ENCODE measurements around the gene COIL. TPM values are rescaled to one million over a fixed set of nuclear protein-coding genes. Genes with fewer than 3 reads are reported as not detected.

The COIL gene, protein sequence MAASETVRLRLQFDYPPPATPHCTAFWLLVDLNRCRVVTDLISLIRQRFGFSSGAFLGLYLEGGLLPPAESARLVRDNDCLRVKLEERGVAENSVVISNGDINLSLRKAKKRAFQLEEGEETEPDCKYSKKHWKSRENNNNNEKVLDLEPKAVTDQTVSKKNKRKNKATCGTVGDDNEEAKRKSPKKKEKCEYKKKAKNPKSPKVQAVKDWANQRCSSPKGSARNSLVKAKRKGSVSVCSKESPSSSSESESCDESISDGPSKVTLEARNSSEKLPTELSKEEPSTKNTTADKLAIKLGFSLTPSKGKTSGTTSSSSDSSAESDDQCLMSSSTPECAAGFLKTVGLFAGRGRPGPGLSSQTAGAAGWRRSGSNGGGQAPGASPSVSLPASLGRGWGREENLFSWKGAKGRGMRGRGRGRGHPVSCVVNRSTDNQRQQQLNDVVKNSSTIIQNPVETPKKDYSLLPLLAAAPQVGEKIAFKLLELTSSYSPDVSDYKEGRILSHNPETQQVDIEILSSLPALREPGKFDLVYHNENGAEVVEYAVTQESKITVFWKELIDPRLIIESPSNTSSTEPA
- total RNA-seq, result 10 to 100 TPM; 17.6 to 17.8 TPM

DNA sequence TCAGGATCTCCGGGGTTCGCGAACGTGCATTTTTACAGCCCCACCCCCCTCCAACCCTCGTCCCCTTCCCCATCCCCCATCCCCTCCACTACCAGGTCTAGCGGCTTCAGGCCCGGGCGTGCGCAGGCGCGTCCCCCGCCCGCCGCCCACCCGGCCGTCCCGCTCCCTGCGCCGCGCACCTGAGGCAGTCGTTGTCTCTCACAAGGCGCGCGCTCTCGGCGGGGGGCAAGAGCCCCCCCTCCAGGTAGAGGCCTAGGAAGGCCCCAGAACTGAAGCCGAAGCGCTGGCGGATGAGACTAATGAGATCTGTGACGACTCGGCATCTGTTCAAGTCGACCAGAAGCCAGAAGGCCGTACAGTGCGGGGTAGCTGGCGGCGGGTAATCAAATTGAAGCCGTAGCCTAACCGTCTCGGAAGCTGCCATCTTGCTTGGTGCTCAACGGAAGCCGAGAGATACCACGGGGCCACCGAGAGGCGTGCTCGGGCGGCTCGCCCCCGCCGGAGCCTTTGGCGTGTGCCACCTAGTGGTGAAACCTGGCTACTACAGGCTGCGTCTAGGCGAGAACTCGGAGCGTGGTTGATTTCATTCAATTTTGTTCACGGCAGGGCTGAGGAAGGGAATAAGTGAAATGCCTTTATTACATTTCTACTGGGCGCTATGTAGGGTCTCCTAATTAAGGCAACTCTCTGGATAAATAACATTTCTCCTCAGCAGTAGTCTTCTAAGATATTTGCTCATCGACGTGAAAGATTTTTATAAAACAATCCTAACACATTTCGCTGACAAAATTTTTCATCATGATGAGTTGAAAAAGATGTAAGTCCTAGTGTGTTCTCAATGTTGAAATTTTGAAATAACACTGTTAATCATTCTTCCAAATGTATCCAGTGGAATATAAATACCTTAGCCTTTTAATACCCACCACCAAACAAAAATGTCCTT lies at the start of gene COIL:
COIL (minus strand) TSS at position 455 of the 943 bp plus-strand sequence; CDS start at position 424, 31 bp downstream.
- ATAC-seq (peak; percentile 100), DNase-seq (peak; percentile 95)
- no peaks in the 10 kb centered on the region for H3K9me3 Mint-ChIP-seq (ENCODE audit: insufficient read depth)
- H3K4me1 Mint-ChIP-seq (ENCODE audit: low read depth), result peaks cover 23% of the 10 kb centered on the region
- ChIA-PET POLR2A (interaction anchor here (0.6 to 0.7 kb wide), 2 partner anchors 17 to 52 kb away, joined by 3 read pairs; partner anchors contain the start of gene SCPEP1), CTCF (interaction anchor here (0.6 to 4.0 kb wide), 7 partner anchors 10 to 59 kb away, joined by 3 to 15 read pairs (median 3); partner anchors contain the start of gene SCPEP1)
- peak within 1 kb of the TSS; percentile 83 for H3K4me3 Mint-ChIP-seq
- peak within 1 kb of the TSS; percentile 87 for H3K27ac Mint-ChIP-seq
- H3K36me3 Mint-ChIP-seq (ENCODE audit: low read depth), result no peaks in the 10 kb centered on the region
- no peaks in the 10 kb centered on the region for H3K27me3 Mint-ChIP-seq (ENCODE audit: low read depth)

DNA sequence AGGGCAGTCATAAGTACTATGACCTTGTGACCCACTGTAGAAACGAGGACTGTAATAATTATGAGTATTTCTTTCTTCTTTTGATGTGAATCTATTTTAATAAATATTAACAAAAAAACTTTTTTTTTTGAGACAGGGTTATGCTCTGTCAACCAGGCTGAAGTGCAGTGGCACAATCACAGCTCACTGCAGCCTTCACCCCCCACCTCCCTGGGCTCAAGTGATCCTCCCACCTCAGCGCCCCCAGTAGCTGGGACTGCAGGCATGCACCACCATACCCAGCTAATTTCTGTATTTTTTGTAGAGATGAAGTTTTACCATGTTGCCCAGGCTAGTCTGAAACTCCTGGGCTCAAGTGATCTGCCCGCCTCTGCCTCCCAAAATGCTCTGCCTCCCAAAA lies 49.6 kb upstream of the COIL start:
- Mint-ChIP-seq H3K27me3 (ENCODE audit: low read depth) (peaks cover 21% of the 10 kb centered on the region), H3K4me1 (ENCODE audit: low read depth) (peaks cover 16% of the 10 kb centered on the region), H3K36me3 (ENCODE audit: low read depth) (peaks cover 3% of the 10 kb centered on the region), H3K4me3 (no peak overlapping the region), H3K9me3 (ENCODE audit: insufficient read depth) (no peaks in the 10 kb centered on the region), H3K27ac (no peak overlapping the region)
- ChIA-PET CTCF (interaction anchor here (0.7 to 2.4 kb wide), 10 partner anchors 11 to 191 kb away, joined by 3 to 10 read pairs (median 4); no protein-coding TSS in a partner anchor), POLR2A (interaction anchor here (0.5 kb wide), 1 partner anchor 156 kb away, joined by 3 read pairs; no protein-coding TSS in a partner anchor)
- DNase-seq, result no peak
- ATAC-seq, result no peak

DNA sequence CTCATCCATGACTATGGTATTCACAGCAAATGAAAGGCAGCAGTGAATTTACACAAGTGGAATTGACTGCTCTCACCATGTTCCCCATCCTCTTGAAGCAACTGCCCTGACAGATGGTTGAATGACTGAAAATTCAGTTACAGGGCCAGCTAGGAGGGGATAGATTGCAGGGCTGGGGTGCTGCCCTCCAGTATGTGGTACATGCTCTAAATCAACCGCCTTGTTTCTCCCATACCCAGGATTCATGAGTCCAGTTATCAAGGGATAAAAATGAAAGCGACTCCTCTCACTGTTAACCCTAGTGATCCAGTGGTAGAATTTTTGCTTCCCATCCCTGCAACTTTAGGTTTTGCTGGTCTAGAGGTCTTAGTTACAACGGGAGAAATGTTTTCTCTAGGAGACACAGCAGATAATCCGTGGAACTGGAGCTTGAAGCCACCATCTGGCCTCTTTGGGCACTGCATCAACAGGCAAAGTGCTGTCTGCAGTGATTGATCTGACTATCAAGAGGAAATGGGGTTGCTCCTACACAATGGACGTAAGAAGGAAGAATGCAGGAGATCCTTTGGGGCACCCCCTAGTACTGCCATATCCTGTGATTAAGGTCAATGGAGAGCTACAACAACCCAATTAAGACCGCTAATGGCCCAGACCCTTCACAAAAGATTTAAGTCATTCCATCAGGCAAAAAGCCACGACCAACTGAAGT lies 49.0 kb upstream of the COIL start:
- H3K4me3 Mint-ChIP-seq, result no peak overlapping the region
- ChIA-PET CTCF (interaction anchor here (0.7 to 2.4 kb wide), 10 partner anchors 11 to 190 kb away, joined by 3 to 10 read pairs (median 4); no protein-coding TSS in a partner anchor), POLR2A (no interaction called here)
- peaks cover 22% of the 10 kb centered on the region for H3K4me1 Mint-ChIP-seq (ENCODE audit: low read depth)
- no peaks in the 10 kb centered on the region for H3K9me3 Mint-ChIP-seq (ENCODE audit: insufficient read depth)
- DNase-seq, result peak; percentile 69
- H3K27me3 Mint-ChIP-seq (ENCODE audit: low read depth), result peaks cover 21% of the 10 kb centered on the region
- peaks cover 7% of the 10 kb centered on the region for H3K36me3 Mint-ChIP-seq (ENCODE audit: low read depth)
- ATAC-seq, result peak; percentile 91
- no peak overlapping the region for H3K27ac Mint-ChIP-seq

DNA sequence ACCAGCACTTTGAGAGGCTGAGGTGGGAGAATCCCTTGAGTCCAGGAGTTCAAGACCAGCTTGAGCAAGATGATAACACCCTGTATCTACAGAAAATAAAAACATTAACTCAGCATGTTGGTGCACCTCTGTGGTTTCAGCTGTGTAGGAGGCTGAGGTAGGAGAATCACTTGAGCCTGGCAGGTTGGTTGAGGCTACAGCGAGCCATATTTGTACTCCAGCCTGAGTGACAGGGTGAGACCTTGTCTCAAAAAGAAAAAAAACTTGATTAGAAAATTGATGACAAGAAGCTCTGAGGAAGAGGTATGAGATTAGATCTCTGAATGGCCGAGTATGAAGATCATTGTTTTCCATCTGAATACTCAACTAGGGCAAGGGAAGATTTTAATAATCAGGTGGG lies 48.1 kb upstream of the COIL start:
- ATAC-seq (no peak), DNase-seq (no peak)
- Mint-ChIP-seq H3K9me3 (ENCODE audit: insufficient read depth) (no peaks in the 10 kb centered on the region), H3K27ac (no peak overlapping the region), H3K4me1 (ENCODE audit: low read depth) (peaks cover 27% of the 10 kb centered on the region), H3K27me3 (ENCODE audit: low read depth) (peaks cover 17% of the 10 kb centered on the region), H3K4me3 (no peak overlapping the region), H3K36me3 (ENCODE audit: low read depth) (peaks cover 10% of the 10 kb centered on the region)
- ChIA-PET CTCF (interaction anchor here (2.4 kb wide), 2 partner anchors 39 to 189 kb away, joined by 10 read pairs; no protein-coding TSS in a partner anchor), POLR2A (no interaction called here)

DNA sequence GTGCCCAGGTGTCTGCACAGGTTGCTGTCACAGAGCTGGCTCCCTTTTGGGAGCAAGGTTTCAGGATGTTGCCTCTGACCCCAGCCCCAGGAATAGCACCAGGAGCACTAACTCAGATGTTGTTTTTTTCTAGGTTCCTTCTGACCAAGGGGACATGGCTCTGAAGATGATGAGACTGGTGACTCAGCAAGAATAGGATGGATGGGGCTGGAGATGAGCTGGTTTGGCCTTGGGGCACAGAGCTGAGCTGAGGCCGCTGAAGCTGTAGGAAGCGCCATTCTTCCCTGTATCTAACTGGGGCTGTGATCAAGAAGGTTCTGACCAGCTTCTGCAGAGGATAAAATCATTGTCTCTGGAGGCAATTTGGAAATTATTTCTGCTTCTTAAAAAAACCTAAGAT lies 45.2 kb upstream of the COIL start:
- H3K4me3 Mint-ChIP-seq, result no peak overlapping the region
- CTCF ChIA-PET, result interaction anchor here (0.9 to 1.3 kb wide), 2 partner anchors 28 to 186 kb away, joined by 3 to 4 read pairs; partner anchors contain the start of gene SCPEP1
- H3K9me3 Mint-ChIP-seq (ENCODE audit: insufficient read depth), result no peaks in the 10 kb centered on the region
- ATAC-seq (no peak), DNase-seq (no peak)
- peaks cover 27% of the 10 kb centered on the region for H3K4me1 Mint-ChIP-seq (ENCODE audit: low read depth)
- H3K27ac Mint-ChIP-seq, result peak overlapping the region; percentile 25
- POLR2A ChIA-PET, result interaction anchor here (0.5 kb wide), 1 partner anchor 28 kb away, joined by 3 read pairs; no protein-coding TSS in a partner anchor
- peaks cover 10% of the 10 kb centered on the region for H3K36me3 Mint-ChIP-seq (ENCODE audit: low read depth)
- peaks cover 10% of the 10 kb centered on the region for H3K27me3 Mint-ChIP-seq (ENCODE audit: low read depth)

DNA sequence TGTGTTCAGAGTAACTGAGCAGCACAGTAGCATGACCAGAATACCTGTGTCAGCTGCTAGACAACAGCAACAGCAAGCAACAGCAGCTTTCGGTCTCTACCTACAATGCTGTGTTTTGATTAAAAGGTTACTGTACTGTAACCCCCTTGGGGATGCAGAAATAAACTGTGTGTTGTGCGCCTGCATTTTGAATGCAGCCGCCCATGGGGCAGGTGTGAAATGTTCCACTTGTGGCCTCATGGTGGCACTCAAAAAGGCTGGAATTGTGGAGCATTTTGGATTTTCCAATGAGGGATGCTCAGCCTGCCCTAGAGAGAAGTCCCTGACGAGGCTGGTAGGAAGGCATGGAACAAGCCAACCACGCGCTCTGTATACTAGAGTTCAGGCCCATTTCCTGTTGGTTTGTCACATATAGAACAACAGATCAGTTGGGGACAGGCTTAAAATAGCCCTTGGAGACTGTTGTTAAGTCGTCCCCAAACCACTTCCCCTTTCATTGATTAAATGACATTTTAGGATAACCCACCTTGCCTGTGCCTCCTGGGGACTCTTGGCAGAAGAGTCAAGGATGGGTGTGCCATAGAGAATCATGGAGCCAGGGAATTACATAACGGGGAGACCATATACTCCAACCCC lies 44.2 kb upstream of the COIL start:
- DNase-seq (peak; percentile 27), ATAC-seq (peak; percentile 61)
- no peaks in the 10 kb centered on the region for H3K9me3 Mint-ChIP-seq (ENCODE audit: insufficient read depth)
- no peak overlapping the region for H3K27ac Mint-ChIP-seq
- H3K27me3 Mint-ChIP-seq (ENCODE audit: low read depth), result peaks cover 6% of the 10 kb centered on the region
- CTCF ChIA-PET, result no interaction called here
- no peak overlapping the region for H3K4me3 Mint-ChIP-seq
- POLR2A ChIA-PET, result no interaction called here
- H3K36me3 Mint-ChIP-seq (ENCODE audit: low read depth), result peaks cover 14% of the 10 kb centered on the region
- peaks cover 25% of the 10 kb centered on the region for H3K4me1 Mint-ChIP-seq (ENCODE audit: low read depth)

DNA sequence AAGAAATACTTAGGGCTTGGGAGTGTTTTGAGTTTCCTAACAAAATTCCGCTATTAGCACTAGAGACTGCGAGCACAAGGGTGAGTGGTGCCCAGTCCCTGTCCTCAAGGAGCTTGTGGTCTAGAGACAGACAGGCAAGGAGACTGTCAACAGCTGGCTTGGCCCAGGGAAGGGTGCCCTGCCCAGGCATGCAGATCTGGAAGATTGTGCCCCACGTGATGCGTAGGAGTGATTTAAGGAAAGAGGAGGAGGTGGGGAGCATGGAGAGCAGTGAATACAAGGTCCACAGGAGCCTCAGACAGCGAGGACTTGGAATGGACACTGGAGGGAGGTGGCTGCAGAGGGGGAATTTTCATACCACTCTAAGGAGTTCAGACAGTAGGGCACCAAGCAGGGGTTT lies 42.1 kb upstream of the COIL start:
- ATAC-seq (no peak), DNase-seq (no peak)
- Mint-ChIP-seq H3K27me3 (ENCODE audit: low read depth) (no peaks in the 10 kb centered on the region), H3K36me3 (ENCODE audit: low read depth) (peaks cover 14% of the 10 kb centered on the region), H3K4me1 (ENCODE audit: low read depth) (peaks cover 18% of the 10 kb centered on the region), H3K4me3 (no peak overlapping the region), H3K27ac (peak overlapping the region; percentile 45), H3K9me3 (ENCODE audit: insufficient read depth) (no peaks in the 10 kb centered on the region)
- CTCF ChIA-PET, result no interaction called here
- POLR2A ChIA-PET, result no interaction called here

DNA sequence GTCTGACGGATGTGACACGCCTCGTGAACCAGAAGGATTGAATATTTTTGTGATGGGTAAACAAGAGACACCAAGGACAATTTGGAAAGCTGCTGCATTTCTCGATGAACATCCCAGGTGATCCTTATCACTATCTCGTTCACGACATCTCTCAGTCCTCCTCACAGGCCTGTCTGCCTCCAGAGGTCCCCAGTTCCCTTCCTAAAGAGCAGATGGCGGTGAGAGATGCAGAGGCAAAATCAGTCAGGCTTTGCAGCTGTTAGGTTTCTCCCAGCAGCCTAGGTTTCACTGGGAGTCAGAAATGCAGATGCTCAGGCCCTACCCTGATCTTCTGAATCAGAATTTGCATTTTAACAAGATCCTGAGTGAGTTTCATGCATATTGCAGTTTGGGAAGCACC lies 40.7 kb upstream of the COIL start:
- Mint-ChIP-seq H3K27ac (no peak overlapping the region), H3K9me3 (ENCODE audit: insufficient read depth) (no peaks in the 10 kb centered on the region), H3K36me3 (ENCODE audit: low read depth) (peaks cover 17% of the 10 kb centered on the region), H3K27me3 (ENCODE audit: low read depth) (no peaks in the 10 kb centered on the region), H3K4me3 (no peak overlapping the region), H3K4me1 (ENCODE audit: low read depth) (peaks cover 18% of the 10 kb centered on the region)
- ChIA-PET CTCF (no interaction called here), POLR2A (no interaction called here)
- DNase-seq (no peak), ATAC-seq (no peak)

DNA sequence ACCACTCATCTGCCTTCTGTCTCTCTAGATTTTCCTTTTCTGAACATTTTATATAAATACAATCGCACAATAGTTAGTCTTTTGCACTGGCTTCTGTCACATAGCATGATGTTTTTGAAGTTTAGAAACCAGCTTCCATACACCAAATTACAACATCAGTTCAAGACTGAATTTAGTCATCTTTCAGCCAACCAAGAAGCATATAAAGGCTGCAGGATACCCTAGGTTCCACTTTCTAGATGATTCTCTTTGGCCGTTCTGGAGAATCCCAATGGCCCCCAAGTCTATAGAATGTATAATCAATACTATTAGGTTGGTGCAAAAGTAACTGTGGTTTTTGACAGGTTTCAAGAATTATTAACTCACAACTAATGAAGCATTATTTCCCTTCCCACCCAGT lies 36.5 kb upstream of the COIL start:
- DNase-seq, result no peak
- Mint-ChIP-seq H3K4me3 (no peak overlapping the region), H3K27me3 (ENCODE audit: low read depth) (no peaks in the 10 kb centered on the region), H3K9me3 (ENCODE audit: insufficient read depth) (no peaks in the 10 kb centered on the region), H3K27ac (no peak overlapping the region), H3K36me3 (ENCODE audit: low read depth) (peaks cover 10% of the 10 kb centered on the region), H3K4me1 (ENCODE audit: low read depth) (no peaks in the 10 kb centered on the region)
- POLR2A ChIA-PET, result no interaction called here
- ATAC-seq, result no peak
- CTCF ChIA-PET, result no interaction called here

DNA sequence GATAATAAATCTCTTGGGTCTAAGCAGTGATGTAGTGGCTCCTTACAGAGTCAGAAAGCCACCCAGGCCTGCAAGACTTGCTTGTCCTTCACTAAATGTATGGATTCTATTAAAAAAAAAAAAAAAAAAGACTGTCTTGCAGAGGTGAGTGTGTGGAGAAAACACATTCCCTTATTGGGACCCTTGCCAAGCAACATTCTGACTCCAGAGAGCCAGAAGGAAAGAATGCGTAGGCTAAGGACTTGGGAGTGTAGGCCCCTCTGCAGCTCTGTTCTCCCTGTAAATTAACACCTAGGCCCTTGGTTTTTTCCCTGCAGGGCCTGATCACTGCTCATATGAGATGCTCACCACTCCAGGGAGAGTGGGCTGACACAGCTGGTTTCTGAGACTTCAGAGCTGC lies 34.9 kb upstream of the COIL start:
- Mint-ChIP-seq H3K27ac (no peak overlapping the region), H3K27me3 (ENCODE audit: low read depth) (no peaks in the 10 kb centered on the region), H3K9me3 (ENCODE audit: insufficient read depth) (no peaks in the 10 kb centered on the region), H3K4me1 (ENCODE audit: low read depth) (no peaks in the 10 kb centered on the region), H3K4me3 (no peak overlapping the region), H3K36me3 (ENCODE audit: low read depth) (peaks cover 8% of the 10 kb centered on the region)
- POLR2A ChIA-PET, result interaction anchor here (0.8 kb wide), 1 partner anchor 766 kb away, joined by 4 read pairs; no protein-coding TSS in a partner anchor
- ATAC-seq (no peak), DNase-seq (no peak)
- CTCF ChIA-PET, result no interaction called here
